ENCODE data around the gene USP9Y. TPM values are rescaled to one million over a fixed set of nuclear protein-coding genes. Genes with fewer than 3 reads are reported as not detected.

USP9Y gene
- total and polyA plus RNA-seq, 3 donors from 2014 or later, result 13.7 to 38.9 (median 36.5) TPM

DNA sequence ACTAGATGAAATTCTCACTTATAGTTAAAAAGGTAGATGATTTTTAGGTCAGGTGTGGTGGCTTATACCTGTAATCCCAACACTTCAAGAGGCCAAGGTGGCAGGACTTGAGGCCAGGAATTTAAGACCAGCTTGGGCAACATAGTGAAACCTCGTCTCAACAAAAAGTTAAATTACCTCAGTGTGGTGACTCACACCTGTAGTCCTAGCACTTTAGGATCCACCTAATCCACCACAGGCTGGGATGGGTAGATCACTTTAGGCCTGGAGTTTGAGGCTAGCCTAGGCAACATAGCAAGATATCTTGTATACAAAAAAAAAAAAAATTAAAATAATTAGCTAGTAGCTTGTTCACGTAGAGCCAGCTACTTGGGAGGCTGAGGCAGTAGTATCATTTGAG, 140.3 kb downstream of the USP9Y start:
- H3K9me3 ChIP-seq, result no peaks in the 10 kb centered on the region
- TF ChIP-seq, protein P1, sequence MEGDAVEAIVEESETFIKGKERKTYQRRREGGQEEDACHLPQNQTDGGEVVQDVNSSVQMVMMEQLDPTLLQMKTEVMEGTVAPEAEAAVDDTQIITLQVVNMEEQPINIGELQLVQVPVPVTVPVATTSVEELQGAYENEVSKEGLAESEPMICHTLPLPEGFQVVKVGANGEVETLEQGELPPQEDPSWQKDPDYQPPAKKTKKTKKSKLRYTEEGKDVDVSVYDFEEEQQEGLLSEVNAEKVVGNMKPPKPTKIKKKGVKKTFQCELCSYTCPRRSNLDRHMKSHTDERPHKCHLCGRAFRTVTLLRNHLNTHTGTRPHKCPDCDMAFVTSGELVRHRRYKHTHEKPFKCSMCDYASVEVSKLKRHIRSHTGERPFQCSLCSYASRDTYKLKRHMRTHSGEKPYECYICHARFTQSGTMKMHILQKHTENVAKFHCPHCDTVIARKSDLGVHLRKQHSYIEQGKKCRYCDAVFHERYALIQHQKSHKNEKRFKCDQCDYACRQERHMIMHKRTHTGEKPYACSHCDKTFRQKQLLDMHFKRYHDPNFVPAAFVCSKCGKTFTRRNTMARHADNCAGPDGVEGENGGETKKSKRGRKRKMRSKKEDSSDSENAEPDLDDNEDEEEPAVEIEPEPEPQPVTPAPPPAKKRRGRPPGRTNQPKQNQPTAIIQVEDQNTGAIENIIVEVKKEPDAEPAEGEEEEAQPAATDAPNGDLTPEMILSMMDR (IDR thresholded peaks at IDR 0.05), result no peak
- no peak for TF ChIP-seq POLR2A (IDR thresholded peaks at IDR 0.05)
- 83 to 93% methylated on average over 2 of the region's 2 CpGs for WGBS, 2 donors

DNA sequence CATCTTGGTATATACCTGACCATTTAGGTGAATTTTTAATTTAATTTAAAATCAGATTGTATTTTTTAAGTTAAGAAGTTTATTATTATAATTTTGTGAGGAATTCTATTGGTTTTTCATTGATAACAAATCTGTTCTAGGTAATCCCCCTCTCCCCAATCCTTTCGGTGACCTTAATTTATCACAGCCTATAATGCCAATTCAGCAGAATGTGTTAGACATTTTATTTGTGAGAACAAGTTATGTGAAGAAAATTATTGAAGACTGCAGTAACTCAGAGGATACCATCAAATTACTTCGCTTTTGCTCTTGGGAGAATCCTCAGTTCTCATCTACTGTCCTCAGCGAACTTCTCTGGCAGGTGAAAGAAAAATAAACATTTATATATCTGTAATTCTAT, 145.8 kb downstream of the USP9Y start:
- intact Hi-C loops (cut with DNase I; ENCODE audit: low total_unique reads), result no loop called here
- Histone ChIP-seq H3K4me3 (no peak overlapping the region), H3K9me3 (no peaks in the 10 kb centered on the region), H3K27me3 (no peaks in the 10 kb centered on the region), H3K27ac (no peak overlapping the region), H3K36me3 (ENCODE audit: low read depth, missing control alignments) (no peaks in the 10 kb centered on the region), H3K4me1 (no peaks in the 10 kb centered on the region)
- no peak for TF ChIP-seq POLR2A (IDR thresholded peaks at IDR 0.05)
- TF ChIP-seq, protein P1 (IDR thresholded peaks at IDR 0.05), result no peak
- DNase-seq, result no peak
- WGBS, 2 donors, result 95 to 97% methylated on average over 3 of the region's 3 CpGs

More for the DNA sequence above, 140.3 kb downstream of the USP9Y start:
- H3K4me3 ChIP-seq, result no peak overlapping the region
- H3K36me3 ChIP-seq (ENCODE audit: low read depth, missing control alignments), result no peaks in the 10 kb centered on the region
- H3K27me3 ChIP-seq, result no peaks in the 10 kb centered on the region
- no peak overlapping the region for H3K27ac ChIP-seq
- no peaks in the 10 kb centered on the region for H3K4me1 ChIP-seq
- intact Hi-C loops (cut with DNase I; ENCODE audit: low total_unique reads), result no loop called here
- no peak for DNase-seq

DNA sequence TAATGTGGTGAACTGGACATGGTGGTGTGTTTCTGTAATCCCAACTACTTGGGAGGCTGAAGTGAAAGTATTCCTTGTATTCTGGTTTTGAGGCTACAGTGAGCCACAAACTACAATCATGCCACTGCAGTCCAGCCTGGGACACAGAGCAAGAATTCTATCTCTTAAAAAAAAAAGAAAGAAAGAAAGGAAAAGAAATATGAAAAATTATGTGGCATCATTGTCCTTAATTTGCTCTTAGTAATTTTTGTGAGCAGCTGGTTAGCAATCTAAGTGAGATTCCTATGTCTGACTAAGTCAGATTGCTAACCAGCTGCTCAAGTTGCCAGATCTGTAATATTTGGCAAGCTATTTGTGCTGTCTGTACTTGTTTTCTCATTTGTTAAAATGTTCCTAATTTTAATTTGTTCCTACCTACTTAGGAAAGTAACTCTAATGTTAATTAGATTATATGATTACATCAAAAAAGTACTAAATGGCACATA, 154.8 kb downstream of the USP9Y start:
- Histone ChIP-seq H3K27ac (no peak overlapping the region), H3K4me1 (no peaks in the 10 kb centered on the region), H3K4me3 (no peak overlapping the region), H3K9me3 (no peaks in the 10 kb centered on the region), H3K36me3 (ENCODE audit: low read depth, missing control alignments) (no peaks in the 10 kb centered on the region), H3K27me3 (no peaks in the 10 kb centered on the region)
- no peak for DNase-seq
- intact Hi-C loops (cut with DNase I; ENCODE audit: low total_unique reads), result no loop called here
- TF ChIP-seq POLR2A (IDR thresholded peaks at IDR 0.05), result no peak
- TF ChIP-seq, protein P1 (IDR thresholded peaks at IDR 0.05), result no peak

DNA sequence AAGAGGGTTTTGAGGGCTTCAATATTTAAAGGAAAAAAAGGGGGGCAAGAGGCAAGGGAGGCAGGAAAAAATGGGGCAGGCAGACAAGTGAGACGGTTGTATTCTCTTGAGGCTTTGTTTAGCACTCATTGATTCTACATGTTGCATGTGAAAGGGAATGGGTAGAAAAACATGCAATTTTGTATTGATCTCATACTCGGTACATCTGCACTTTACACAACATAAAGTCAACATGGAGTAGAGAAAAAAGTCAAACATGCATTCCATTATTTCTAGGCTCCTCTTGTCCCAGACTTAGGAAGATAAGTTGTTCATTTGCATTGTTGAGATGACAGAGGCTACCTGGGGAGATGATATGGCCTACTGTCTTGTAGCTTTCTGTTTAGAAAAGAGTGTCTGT, 166.9 kb downstream of the USP9Y start:
- no peak for DNase-seq
- WGBS, 2 donors, result 79 to 93% methylated on average over 2 of the region's 2 CpGs
- Histone ChIP-seq H3K36me3 (ENCODE audit: low read depth, missing control alignments) (no peaks in the 10 kb centered on the region), H3K27ac (no peak overlapping the region), H3K9me3 (no peaks in the 10 kb centered on the region), H3K27me3 (no peaks in the 10 kb centered on the region), H3K4me3 (no peak overlapping the region), H3K4me1 (no peaks in the 10 kb centered on the region)
- TF ChIP-seq, protein P1 (IDR thresholded peaks at IDR 0.05), result no peak
- no peak for TF ChIP-seq POLR2A (IDR thresholded peaks at IDR 0.05)
- intact Hi-C loops (cut with DNase I; ENCODE audit: low total_unique reads), result no loop called here

DNA sequence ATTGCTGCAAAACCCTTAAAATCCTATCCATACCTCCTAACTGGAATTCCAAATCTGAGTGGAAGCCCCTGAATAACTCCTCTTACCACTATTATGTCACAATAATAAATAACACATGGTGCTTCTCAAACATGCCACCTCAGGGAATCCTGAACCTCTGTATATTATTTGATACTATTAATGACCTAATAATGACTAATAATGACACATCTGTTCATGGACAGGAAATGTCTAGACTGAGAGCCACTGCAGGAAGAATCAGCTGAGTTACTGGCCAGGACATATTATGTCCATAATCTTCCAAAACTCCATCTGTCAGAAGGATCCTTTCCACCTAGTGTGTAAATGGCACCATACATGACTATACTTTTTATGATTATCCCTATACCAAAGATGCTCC, 195.9 kb downstream of the USP9Y start:
- no peak for TF ChIP-seq POLR2A (IDR thresholded peaks at IDR 0.05)
- TF ChIP-seq, protein P1 (IDR thresholded peaks at IDR 0.05), result no peak
- H3K36me3 ChIP-seq (ENCODE audit: low read depth, missing control alignments), result no peaks in the 10 kb centered on the region
- no peaks in the 10 kb centered on the region for H3K27me3 ChIP-seq
- no peak for DNase-seq
- H3K4me3 ChIP-seq, result no peak overlapping the region
- H3K4me1 ChIP-seq, result no peaks in the 10 kb centered on the region
- H3K9me3 ChIP-seq, result no peaks in the 10 kb centered on the region
- no peak overlapping the region for H3K27ac ChIP-seq
- intact Hi-C loops (cut with DNase I; ENCODE audit: low total_unique reads), result no loop called here

All from testis (tissue), 3 donors.